Endothelial cell of umbilical vein (primary cell): Measurements from ENCODE around the gene COLGALT1. TPM values are rescaled to one million over a fixed set of nuclear protein-coding genes. Genes with fewer than 3 reads are reported as not detected.
A peak's percentile ranks its signal among the peaks of the same experiment; 100 is the strongest.

Experiments used
- BruUV-seq: library from RNA; stranded (reverse); fragments of 400-500 nt; replicated peaks from 2 replicates; lab custom pipeline; 2021; lab: Mats Ljungman, UMichigan
- CTCF ChIA-PET: fragments of 300-600, 350-600 bp; sonication (Branson Sonifier 250); formaldehyde crosslinking; loops from one replicate; lab custom pipeline; 2021; ENCODE audit warnings: antibody characterized with exemption, inconsistent platforms; lab: Charles Lee
- POLR2A ChIA-PET: fragments of 300-600, 350-600 bp; sonication (Branson Sonifier 250); formaldehyde crosslinking; loops from one replicate; lab custom pipeline; 2021; ENCODE audit warnings: antibody characterized with exemption, inconsistent platforms; lab: Charles Lee
- DNase-seq: peaks from one replicate; pipeline ENCODE4 v3.0.0-alpha.2; 2011; ENCODE audit warnings: low read depth, low spot score
- FAIRE-seq: peaks from 2 replicates; lab custom pipeline; 2011; peaks lifted over from hg19 to GRCh38; lab: Jason Lieb, UNC
- H2AFZ ChIP-seq: 2 replicates; pipeline ENCODE4 v1.6.0; 2012; ENCODE audit warnings: low read depth, low read length, control low read depth, inconsistent platforms
- H3K27ac ChIP-seq: 2 replicates; pipeline ENCODE4 v1.5.1; 2011; ENCODE audit warnings: low read depth, mild to moderate bottlenecking, control low read depth, low read length, moderate library complexity; ENCODE audit not compliant: insufficient read depth
- H3K27me3 ChIP-seq, 2 experiments: 2 replicates each; pipeline versions ENCODE4 v1.6.0 to v1.6.1; 2011; ENCODE audit warnings: low read length in 2 of 2, mixed read lengths in 1 of 2; ENCODE audit not compliant: control insufficient read depth in 2 of 2, insufficient read depth in 2 of 2
- H3K36me3 ChIP-seq, 2 experiments: 2 replicates in 1 of 2; 3 replicates in 1 of 2; pipeline ENCODE4 v1.5.1; 2011; ENCODE audit warnings: low read length in 2 of 2, mild to moderate bottlenecking in 1 of 2, moderate library complexity in 1 of 2; ENCODE audit not compliant: control insufficient read depth in 2 of 2, insufficient read depth in 2 of 2; ENCODE audit errors: extremely low read depth in 1 of 2
- H3K4me1 ChIP-seq: 3 replicates; pipeline ENCODE4 v1.5.1; 2011; ENCODE audit warnings: mild to moderate bottlenecking, low read length; ENCODE audit not compliant: control insufficient read depth, insufficient read depth; ENCODE audit errors: extremely low read depth
- H3K4me2 ChIP-seq: 2 replicates; pipeline ENCODE4 v1.6.1; 2011; ENCODE audit warnings: low read length, control low read depth, mixed read lengths; ENCODE audit not compliant: insufficient read depth
- H3K4me3 ChIP-seq, 3 experiments: fragments of 200-600 bp in 1 of 3; sonication (generic), shearing (Covaris generic) in 1 of 3; replicated peaks in 1 of 3; 2 replicates each; pipeline ENCODE4 v1.5.1; 2011 to 2016; ENCODE audit warnings: control low read depth in 3 of 3, low read length in 3 of 3, mild to moderate bottlenecking in 2 of 3, inconsistent platforms in 1 of 3, low read depth in 1 of 3, moderate library complexity in 1 of 3; ENCODE audit not compliant: insufficient read depth in 1 of 3
- H3K79me2 ChIP-seq: 2 replicates; pipeline ENCODE4 v1.6.0; 2012; ENCODE audit warnings: low read length, inconsistent platforms; ENCODE audit not compliant: control insufficient read depth, insufficient read depth
- H3K9ac ChIP-seq: replicated peaks from 2 replicates; pipeline ENCODE3; 2011; ENCODE audit warnings: low read length, control low read depth; ENCODE audit not compliant: insufficient read depth; ENCODE audit errors: extremely low read depth
- H3K9me1 ChIP-seq: replicated peaks from 3 replicates; pipeline ENCODE4 v1.6.0; 2011; ENCODE audit warnings: mild to moderate bottlenecking, low read length; ENCODE audit not compliant: control insufficient read depth, insufficient read depth; ENCODE audit errors: extremely low read depth
- H3K9me3 ChIP-seq: replicated peaks from 2 replicates; pipeline ENCODE4 v1.5.1; 2012; ENCODE audit warnings: low read length, inconsistent platforms; ENCODE audit not compliant: control insufficient read depth, insufficient read depth
- H4K20me1 ChIP-seq: replicated peaks from 2 replicates; pipeline ENCODE3; 2011; ENCODE audit warnings: mild to moderate bottlenecking, low read length; ENCODE audit not compliant: control insufficient read depth, insufficient read depth; ENCODE audit errors: extremely low read depth
- CTCF ChIP-seq, 2 donors: IDR thresholded peaks; 1 replicate in 1 of 2; 2 replicates in 1 of 2; pipeline ENCODE4 v1.5.1; 2011; ENCODE audit warnings: low read length in 2 of 2, mild to moderate bottlenecking in 2 of 2, moderate library complexity in 2 of 2, control low read depth in 1 of 2, inconsistent platforms in 1 of 2, low read depth in 1 of 2; ENCODE audit not compliant: insufficient read depth in 1 of 2; ENCODE audit errors: extremely low read depth in 1 of 2
- EZH2 ChIP-seq: IDR thresholded peaks from 2 replicates; pipeline ENCODE4 v1.6.1; 2012; ENCODE audit warnings: borderline replicate concordance, low read depth, mild to moderate bottlenecking, moderate library complexity, low read length, inconsistent platforms; ENCODE audit not compliant: severe bottlenecking
- FOS ChIP-seq: IDR thresholded peaks from 2 replicates; pipeline ENCODE4 v1.6.1; 2011; ENCODE audit warnings: mild to moderate bottlenecking, low read length, moderate library complexity, borderline replicate concordance; ENCODE audit not compliant: insufficient read depth
- GATA2 ChIP-seq: IDR thresholded peaks from 2 replicates; pipeline ENCODE4 v1.7.0; 2011; ENCODE audit warnings: low read depth, mild to moderate bottlenecking, moderate library complexity, mixed read lengths, low read length; ENCODE audit not compliant: insufficient read length, insufficient read depth
- JUN ChIP-seq: IDR thresholded peaks from 2 replicates; pipeline ENCODE4 v1.6.1; 2011; ENCODE audit warnings: borderline replicate concordance, low read depth; ENCODE audit not compliant: insufficient read length, insufficient read depth
- MAX ChIP-seq: IDR thresholded peaks from 2 replicates; pipeline ENCODE4 v1.6.1; 2011; ENCODE audit not compliant: insufficient read depth, insufficient read length
- MYC ChIP-seq: IDR thresholded peaks from one replicate; pipeline ENCODE4 v1.6.1; 2011; ENCODE audit warnings: mild to moderate bottlenecking, low read depth, low read length
- POLR2A ChIP-seq: IDR thresholded peaks from 2 replicates; pipeline ENCODE4 v1.6.1; 2012; ENCODE audit warnings: low read depth, mild to moderate bottlenecking, control low read depth, low read length
- POLR2AphosphoS5 ChIP-seq: IDR thresholded peaks from 2 replicates; pipeline ENCODE4 v1.6.1; 2012; ENCODE audit warnings: low read depth, mild to moderate bottlenecking, control low read depth, low read length, moderate library complexity; ENCODE audit not compliant: insufficient read depth
- dilution Hi-C: fragments of 300-500 bp; cut with MboI; formaldehyde crosslinking; loops from one replicate; pipeline ENCODE4 v1.15.0; 2019; ENCODE audit warnings: low sequenced_read_pairs; ENCODE audit not compliant: extremely low pct_ligation_motif_present
- intact Hi-C: fragments of 100-400 bp; cut with micrococcal nuclease; formaldehyde crosslinking; loops from one replicate; pipeline ENCODE4 v1.10.0; 2022
- polyA plus RNA-seq, 4 experiments: library from polyadenylated mRNA; depleted of rRNA in 3 of 4; stranded (reverse) in 3 of 4; unstranded in 1 of 4; fragments of >200 nt; gene quantifications; 2 replicates each; pipeline versions ENCODE4 v1.2.1 to v1.2.3, GENCODE V29; 2011 to 2012; ENCODE audit warnings: missing spikeins in 1 of 4
- total RNA-seq: library from RNA; stranded (reverse); gene quantifications from 2 replicates; pipeline ENCODE4 v1.2.3, GENCODE V29; 2021

COLGALT1 gene
- total and polyA plus RNA-seq, 2 donors (not counting 3 experiments of a cell fraction or from before 2014, with no cell fraction given) = 263 to 355 TPM

- Histone ChIP-seq H3K4me1 (peaks cover 46% of the 10 kb centered on the region), H3K36me3 (peaks cover 6 to 20% of the 10 kb centered on the region in 2 experiments), H3K4me3 (peak overlapping the region in 2 of 3 experiments; percentile 89 to 92), H3K4me2 (peak overlapping the region; percentile 88), H3K9me1 (no peaks in the 10 kb centered on the region), H3K9me3 (no peaks in the 10 kb centered on the region), H3K27me3 (no peaks in the 10 kb centered on the region), H3K27ac (peak overlapping the region; percentile 81), H3K9ac (peak overlapping the region; percentile 69), H3K79me2 (peaks cover 22% of the 10 kb centered on the region), H4K20me1 (no peaks in the 10 kb centered on the region), H2AFZ (no peak overlapping the region)
- intact Hi-C loops (loop anchor here (10.0 kb wide), 1 partner anchor 152 kb away; the partner anchor contains the start of gene BST2), dilution Hi-C loops (no loop called here)
- DNase-seq (no peak), FAIRE-seq (no peak)
- POLR2A ChIA-PET = no interaction called here
- CTCF ChIA-PET = interaction anchor here (1.1 to 1.3 kb wide), 6 partner anchors 17 to 61 kb away, joined by 3 to 9 read pairs (median 6); partner anchors contain the start of gene PGLS
- no peak for TF ChIP-seq EZH2
- TF ChIP-seq GATA2 = no peak
- no peak for TF ChIP-seq MAX
- TF ChIP-seq JUN = no peak
- no peak for TF ChIP-seq FOS
- TF ChIP-seq POLR2A = no peak
- TF ChIP-seq POLR2AphosphoS5 = no peak
- no TSS peak for BruUV-seq
Observed at GRCh38 chr19:17556995-17557394, 1.5 kb downstream of the COLGALT1 start.

- POLR2A ChIA-PET = no interaction called here
- dilution Hi-C loops (no loop called here), intact Hi-C loops (loop anchor here (10.0 kb wide), 1 partner anchor 153 kb away; the partner anchor contains the start of gene BST2)
- Histone ChIP-seq H3K27ac (no peak overlapping the region), H4K20me1 (no peaks in the 10 kb centered on the region), H3K4me1 (peaks cover 45% of the 10 kb centered on the region), H3K9ac (no peak overlapping the region), H3K36me3 (peaks cover 6 to 23% of the 10 kb centered on the region in 2 experiments), H3K4me2 (peak overlapping the region; percentile 88), H3K9me3 (no peaks in the 10 kb centered on the region), H3K27me3 (no peaks in the 10 kb centered on the region), H3K4me3 (no peak overlapping the region), H2AFZ (no peak overlapping the region), H3K9me1 (no peaks in the 10 kb centered on the region), H3K79me2 (peaks cover 22% of the 10 kb centered on the region)
- TF ChIP-seq EZH2 (no peak), CTCF (IDR thresholded peaks at IDR 0.05; ENCODE audit: extremely low read depth in 1 of 2, insufficient read depth in 1 of 2, low read depth in 1 of 2, low read length in 2 of 2) (no peak), GATA2 (no peak), JUN (no peak), POLR2A (no peak), MYC (no peak), POLR2AphosphoS5 (no peak), MAX (no peak), FOS (no peak)
- no peak for FAIRE-seq
- no peak for DNase-seq
- CTCF ChIA-PET = no interaction called here
- no TSS peak for BruUV-seq
Observed at GRCh38 chr19:17557466-17557865, 2.0 kb downstream of the COLGALT1 start.
